Upper lobe of left lung (tissue), 6 donors: ENCODE results near the gene SELENON. TPM values are rescaled to one million over a fixed set of nuclear protein-coding genes. Genes with fewer than 3 reads are reported as not detected.

Experiments
- ATAC-seq, 2 donors: fragments of 200-7000 bp; cut with Tn5 transposase; one replicate each; pipeline ENCODE4 v1.9.1; 2022; ENCODE audit warnings: mild to moderate bottlenecking in 2 of 2, moderate library complexity in 2 of 2; ENCODE audit not compliant: low FRiP score in 2 of 2
- DNase-seq, 2 donors: peaks; one replicate each; pipeline ENCODE4 v3.0.0-alpha.2; 2019 to 2020
- H3K27ac ChIP-seq, 4 donors: fragments of 200-600 bp; sonication (generic); one replicate each; pipeline ENCODE4 v1.5.1; 2016 to 2019
- H3K27me3 ChIP-seq, 4 donors: fragments of 200-600 bp; sonication (generic); one replicate each; pipeline ENCODE4 v1.5.1; 2017 to 2019
- H3K36me3 ChIP-seq, 4 donors: fragments of 200-600 bp; sonication (generic); one replicate each; pipeline ENCODE4 v1.5.1; 2016 to 2019
- H3K4me1 ChIP-seq, 4 donors: fragments of 200-600 bp; sonication (generic); one replicate each; pipeline ENCODE4 v1.5.1; 2018 to 2019
- H3K4me3 ChIP-seq, 4 donors: fragments of 200-600 bp; sonication (generic); one replicate each; pipeline ENCODE4 v1.5.1; 2017 to 2019; ENCODE audit warnings: mild to moderate bottlenecking in 2 of 4, moderate library complexity in 1 of 4
- H3K9me3 ChIP-seq, 4 donors: fragments of 200-600 bp; sonication (generic); one replicate each; pipeline ENCODE4 v1.5.1; 2018 to 2019
- EP300 ChIP-seq, 4 donors: sonication (generic); formaldehyde crosslinking; IDR thresholded peaks; one replicate each; pipeline ENCODE4 v1.5.1; 2017; ENCODE audit warnings: antibody characterized with exemption in 4 of 4, control low read depth in 2 of 4
- POLR2A ChIP-seq, 4 donors: fragments of 450-650 bp; IDR thresholded peaks; one replicate each; pipeline ENCODE4 v1.5.1; 2016 to 2017; ENCODE audit warnings: antibody characterized with exemption in 4 of 4, mild to moderate bottlenecking in 2 of 4
- POLR2AphosphoS5 ChIP-seq, 2 donors: sonication (generic); formaldehyde crosslinking; IDR thresholded peaks; one replicate each; pipeline ENCODE4 v1.5.1; 2017; ENCODE audit warnings: antibody characterized with exemption in 2 of 2
- WGBS, 2 donors: methylation state at CpG; one replicate each; pipeline ENCODE4 v1.1.5; 2017 to 2018; 5-methylcytosine and 5-hydroxymethylcytosine counted together
- total RNA-seq, 6 donors: library from RNA; depleted of rRNA in 4 of 6; stranded (reverse); fragments of >200 nt in 4 of 6; gene quantifications; one replicate each; pipeline versions ENCODE4 v1.1.0 to v1.2.1, GENCODE V29; 2016 to 2021
- TF ChIP-seq, protein P1 (sequence below), 6 experiments: fragments of 450-650 bp in 4 of 6; fragments of 200-600 bp in 2 of 6; sonication (generic) in 2 of 6; IDR thresholded peaks; one replicate each; pipeline ENCODE4 v1.5.1; 2016 to 2019; ENCODE audit warnings: antibody characterized with exemption in 6 of 6
- donor health status: DM: no; HTN: no; CAD: no; lungs with moderate emphysema.
- donor health status: DM: no; HTN: yes; CAD: no; lungs with severe emphysema.

The SELENON gene
- total RNA-seq, 6 donors from 2014 or later, result 22.0 to 91.1 (median 60.5) TPM

DNA sequence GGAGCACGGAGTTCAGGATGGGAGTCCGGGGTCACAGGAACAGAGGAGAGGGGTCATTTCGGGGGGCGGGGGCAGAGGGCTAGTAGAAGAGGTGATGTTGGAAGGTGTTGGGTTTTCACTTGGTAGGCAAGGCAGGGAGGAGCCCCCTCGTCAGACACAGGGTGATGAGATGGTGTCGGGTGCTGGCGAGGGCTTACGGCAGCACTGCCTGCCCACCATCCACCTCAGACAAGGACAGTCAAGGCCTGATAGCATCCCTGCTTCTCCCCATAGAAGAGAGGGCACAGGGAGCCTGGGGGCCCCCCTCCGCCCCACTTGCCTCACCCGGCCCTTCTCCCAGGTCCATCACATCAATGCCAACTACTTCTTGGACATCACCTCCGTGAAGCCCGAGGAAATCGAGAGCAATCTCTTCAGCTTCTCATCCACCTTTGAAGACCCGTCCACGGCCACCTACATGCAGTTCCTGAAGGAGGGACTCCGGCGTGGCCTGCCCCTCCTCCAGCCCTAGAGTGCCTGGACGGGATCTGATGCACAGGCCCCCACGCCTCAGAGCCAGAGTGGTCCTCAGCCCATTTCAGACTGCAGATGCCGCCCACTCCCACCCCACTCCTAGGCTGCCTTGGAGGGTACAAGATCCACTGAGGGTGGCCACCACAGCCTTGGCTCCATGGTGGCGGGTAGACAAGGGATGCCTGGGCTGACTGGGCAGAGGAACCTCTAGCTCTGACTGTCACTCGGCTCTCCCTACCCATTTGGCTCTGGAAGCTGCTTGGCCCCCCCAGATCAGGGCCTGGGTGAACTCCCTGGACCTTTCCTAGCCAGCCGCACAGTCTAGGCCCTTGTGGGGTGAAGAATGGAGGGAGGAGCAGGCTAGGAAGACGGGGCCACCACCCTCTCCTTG, 15.5 kb downstream of the SELENON start:
- TF ChIP-seq POLR2A (IDR thresholded peaks at IDR 0.05) (no peak), POLR2AphosphoS5 (IDR thresholded peaks at IDR 0.05) (no peak)
- TF ChIP-seq, protein P1, sequence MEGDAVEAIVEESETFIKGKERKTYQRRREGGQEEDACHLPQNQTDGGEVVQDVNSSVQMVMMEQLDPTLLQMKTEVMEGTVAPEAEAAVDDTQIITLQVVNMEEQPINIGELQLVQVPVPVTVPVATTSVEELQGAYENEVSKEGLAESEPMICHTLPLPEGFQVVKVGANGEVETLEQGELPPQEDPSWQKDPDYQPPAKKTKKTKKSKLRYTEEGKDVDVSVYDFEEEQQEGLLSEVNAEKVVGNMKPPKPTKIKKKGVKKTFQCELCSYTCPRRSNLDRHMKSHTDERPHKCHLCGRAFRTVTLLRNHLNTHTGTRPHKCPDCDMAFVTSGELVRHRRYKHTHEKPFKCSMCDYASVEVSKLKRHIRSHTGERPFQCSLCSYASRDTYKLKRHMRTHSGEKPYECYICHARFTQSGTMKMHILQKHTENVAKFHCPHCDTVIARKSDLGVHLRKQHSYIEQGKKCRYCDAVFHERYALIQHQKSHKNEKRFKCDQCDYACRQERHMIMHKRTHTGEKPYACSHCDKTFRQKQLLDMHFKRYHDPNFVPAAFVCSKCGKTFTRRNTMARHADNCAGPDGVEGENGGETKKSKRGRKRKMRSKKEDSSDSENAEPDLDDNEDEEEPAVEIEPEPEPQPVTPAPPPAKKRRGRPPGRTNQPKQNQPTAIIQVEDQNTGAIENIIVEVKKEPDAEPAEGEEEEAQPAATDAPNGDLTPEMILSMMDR (IDR thresholded peaks at IDR 0.05), result no peak
- Histone ChIP-seq H3K27me3 (no peaks in the 10 kb centered on the region), H3K9me3 (no peaks in the 10 kb centered on the region), H3K27ac (peak overlapping the region in 3 of 4 donors; percentile 2 to 35 (median 12)), H3K4me1 (peaks cover 10 to 30% (median 24%) of the 10 kb centered on the region in 4 donors), H3K4me3 (no peak overlapping the region), H3K36me3 (peaks cover 7 to 53% (median 43%) of the 10 kb centered on the region in 4 donors)
- WGBS, 2 donors, result 89 to 91% methylated on average over 17 to 24 of the region's 24 CpGs
- DNase-seq (peak in 1 of 2 donors; percentile 51), ATAC-seq (no peak)

DNA sequence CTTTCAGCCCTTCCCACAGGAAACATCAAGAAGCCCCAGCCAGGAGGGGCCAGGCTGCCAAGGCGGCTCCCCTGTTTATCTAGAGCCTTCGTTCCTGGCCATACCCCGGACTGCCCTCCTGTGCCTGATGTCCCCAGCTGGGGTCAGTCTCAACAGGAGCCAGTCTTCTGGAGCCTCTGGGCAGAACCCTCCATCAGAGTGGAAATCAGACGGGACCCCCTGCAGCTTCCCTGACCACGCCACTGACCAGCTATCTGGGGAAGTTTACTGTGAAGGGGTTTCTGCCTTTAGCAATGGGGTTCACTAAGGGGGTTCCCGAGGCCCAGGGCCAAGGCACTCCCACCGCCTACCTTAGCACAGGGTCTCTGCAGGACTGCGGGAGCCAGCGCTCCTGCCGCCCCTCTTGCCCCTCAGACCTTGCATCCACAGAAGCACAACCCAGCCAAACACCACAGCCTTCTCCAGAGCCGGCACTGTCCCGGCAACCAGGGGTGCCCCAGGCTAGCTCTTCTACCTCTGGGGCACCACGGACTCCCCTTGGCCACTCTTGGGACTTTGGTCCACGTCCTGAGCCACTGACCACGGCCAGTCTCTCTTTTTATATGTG, 16.2 kb downstream of the SELENON start:
- peaks cover 7 to 51% (median 39%) of the 10 kb centered on the region in 4 donors for H3K36me3 ChIP-seq
- H3K4me1 ChIP-seq, result peaks cover 12 to 30% (median 23%) of the 10 kb centered on the region in 4 donors
- no peak overlapping the region for H3K4me3 ChIP-seq
- peak overlapping the region in 3 of 4 donors; percentile 2 to 35 (median 12) for H3K27ac ChIP-seq
- DNase-seq (peak in 1 of 2 donors; percentile 47), ATAC-seq (no peak)
- H3K27me3 ChIP-seq, result no peaks in the 10 kb centered on the region
- H3K9me3 ChIP-seq, result no peaks in the 10 kb centered on the region
- TF ChIP-seq, protein P1 (IDR thresholded peaks at IDR 0.05), result no peak
- TF ChIP-seq POLR2A (IDR thresholded peaks at IDR 0.05) (no peak), EP300 (IDR thresholded peaks at IDR 0.05) (no peak), POLR2AphosphoS5 (IDR thresholded peaks at IDR 0.05) (no peak)
- 87 to 88% methylated on average over 3 to 15 of the region's 15 CpGs for WGBS, 2 donors

DNA sequence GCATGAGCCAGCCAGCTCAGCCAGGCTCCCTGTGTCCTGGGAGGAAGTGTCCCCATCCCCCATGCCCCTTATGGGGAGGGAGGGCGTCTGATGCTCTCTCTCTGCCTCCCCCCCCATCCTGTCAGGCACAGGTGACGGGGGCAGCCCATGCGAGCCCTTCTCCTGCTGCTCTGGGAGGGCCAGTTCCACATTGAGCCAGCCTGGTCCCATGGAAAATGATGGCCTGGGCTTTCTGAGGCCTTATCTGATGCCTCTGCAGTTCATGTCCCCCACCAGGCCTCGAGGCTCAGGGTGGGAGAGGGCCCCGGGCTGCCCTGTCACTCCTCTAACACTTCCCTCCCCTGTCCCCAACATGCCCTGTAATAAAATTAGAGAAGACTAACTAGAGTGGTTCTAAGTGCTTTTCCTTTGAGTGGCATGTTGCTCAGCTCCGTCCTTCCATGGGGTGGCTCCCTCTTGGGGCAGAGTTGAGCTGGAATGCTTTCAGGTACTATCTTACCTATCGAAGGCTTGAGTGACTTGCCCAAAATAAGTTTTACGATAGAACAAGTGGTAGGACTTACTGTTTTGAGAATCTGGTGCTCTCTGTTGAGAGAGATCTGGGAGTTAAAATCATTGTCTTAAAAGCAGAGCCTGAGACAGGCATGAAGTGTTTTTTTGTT, 18.0 kb downstream of the SELENON start:
- peak overlapping the region in 2 of 4 donors; percentile 93 to 94 for H3K27ac ChIP-seq
- no peak for ATAC-seq
- H3K27me3 ChIP-seq, result no peaks in the 10 kb centered on the region
- peaks cover 21 to 42% (median 29%) of the 10 kb centered on the region in 4 donors for H3K4me1 ChIP-seq
- DNase-seq, result peak in 1 of 2 donors; percentile 26
- H3K4me3 ChIP-seq, result no peak overlapping the region
- H3K9me3 ChIP-seq, result no peaks in the 10 kb centered on the region
- 56 to 75% methylated on average over 5 to 7 of the region's 8 CpGs for WGBS, 2 donors
- H3K36me3 ChIP-seq, result peaks cover 7 to 35% (median 27%) of the 10 kb centered on the region in 4 donors
- TF ChIP-seq, protein P1 (IDR thresholded peaks at IDR 0.05), result peak in 1 of 6 experiments; percentile 18
- no peak for TF ChIP-seq POLR2A (IDR thresholded peaks at IDR 0.05)

DNA sequence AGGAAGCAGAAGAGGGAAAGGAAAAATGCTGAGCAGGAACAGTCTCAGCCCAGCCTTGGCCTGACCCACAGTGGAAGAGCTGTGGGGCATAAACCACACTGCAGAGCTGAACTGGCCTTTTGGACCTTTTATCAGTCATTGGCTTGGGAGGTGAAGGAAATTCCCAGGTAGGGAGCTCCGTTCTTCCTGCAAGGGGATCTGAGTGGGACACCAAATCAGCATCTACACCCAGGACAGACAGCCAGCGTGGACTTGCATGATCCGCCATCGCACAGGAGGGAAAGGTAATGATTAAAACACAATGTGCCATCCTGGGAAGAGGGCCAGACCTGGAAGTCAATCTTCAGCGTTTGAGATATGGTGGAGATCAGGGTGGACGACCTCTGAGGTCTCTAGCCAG, 18.6 kb downstream of the SELENON start:
- H3K9me3 ChIP-seq, result no peaks in the 10 kb centered on the region
- DNase-seq (no peak), ATAC-seq (no peak)
- WGBS, 2 donors, result 56 to 61% methylated on average over 6 of the region's 6 CpGs
- TF ChIP-seq, protein P1 (IDR thresholded peaks at IDR 0.05), result no peak
- TF ChIP-seq POLR2AphosphoS5 (IDR thresholded peaks at IDR 0.05), result no peak
- no peak for TF ChIP-seq EP300 (IDR thresholded peaks at IDR 0.05)
- TF ChIP-seq POLR2A (IDR thresholded peaks at IDR 0.05), result no peak
- H3K4me3 ChIP-seq, result peak overlapping the region in 3 of 4 donors; percentile 81 to 91 (median 90)
- peak overlapping the region in 3 of 4 donors; percentile 89 to 94 (median 93) for H3K27ac ChIP-seq
- peaks cover 5 to 29% (median 24%) of the 10 kb centered on the region in 4 donors for H3K36me3 ChIP-seq
- peaks cover 21 to 45% (median 30%) of the 10 kb centered on the region in 4 donors for H3K4me1 ChIP-seq
- no peaks in the 10 kb centered on the region for H3K27me3 ChIP-seq
